HG03457 (cell line): ENCODE data around the gene POLA2.
"Not testable (repeated sequence)": the region's sequence is repeated elsewhere in the genome, so short reads cannot be mapped to it uniquely, and the experiment has no call there.

Source experiments
- ATAC-seq: cut with Tn5 transposase; IDR thresholded peaks from one replicate; pipeline ENCODE4 v1.9.1; 2021; ENCODE audit warnings: moderate number of reproducible peaks; ENCODE audit not compliant: unreplicated experiment

POLA2 gene

DNA sequence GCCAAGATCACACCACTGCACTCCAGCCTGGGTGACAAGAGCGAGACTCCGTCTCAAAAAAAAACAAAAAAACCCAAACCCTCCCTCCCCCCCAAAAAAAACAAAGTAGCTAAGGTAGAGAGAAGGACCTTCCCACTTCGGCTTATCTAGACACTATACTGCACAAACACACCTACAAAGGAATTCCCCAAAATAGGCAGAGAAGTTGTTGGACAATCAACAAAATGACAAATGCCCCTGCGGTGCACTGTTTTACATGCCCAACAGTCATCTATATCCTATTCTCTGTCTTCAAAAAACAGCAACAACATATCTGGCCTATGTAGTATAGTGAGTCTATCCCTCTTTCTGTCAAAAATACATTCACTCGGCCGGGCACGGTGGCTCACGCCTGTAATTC, 65.3 kb downstream of the POLA2 start:
- ATAC-seq: no peak

DNA sequence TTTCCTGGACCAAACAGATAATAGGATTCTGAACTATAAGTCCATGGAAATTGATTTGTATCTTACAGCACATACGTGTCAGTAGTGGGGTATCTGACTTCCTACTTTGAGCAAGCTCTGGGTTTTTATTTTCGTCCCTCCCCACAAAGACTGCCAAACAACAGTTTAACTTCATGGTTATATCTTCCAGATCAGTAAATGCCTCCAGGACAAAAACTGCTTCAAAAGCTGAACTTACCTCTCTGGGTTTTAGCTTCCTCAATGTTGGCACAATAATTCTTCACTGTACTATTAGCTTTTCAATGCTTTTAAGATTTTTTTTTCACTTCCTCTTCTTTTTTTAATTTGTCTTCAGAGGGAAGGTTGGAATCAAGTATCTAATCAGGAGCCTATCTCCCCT, 67.7 kb downstream of the POLA2 start:
- no peak for ATAC-seq

DNA sequence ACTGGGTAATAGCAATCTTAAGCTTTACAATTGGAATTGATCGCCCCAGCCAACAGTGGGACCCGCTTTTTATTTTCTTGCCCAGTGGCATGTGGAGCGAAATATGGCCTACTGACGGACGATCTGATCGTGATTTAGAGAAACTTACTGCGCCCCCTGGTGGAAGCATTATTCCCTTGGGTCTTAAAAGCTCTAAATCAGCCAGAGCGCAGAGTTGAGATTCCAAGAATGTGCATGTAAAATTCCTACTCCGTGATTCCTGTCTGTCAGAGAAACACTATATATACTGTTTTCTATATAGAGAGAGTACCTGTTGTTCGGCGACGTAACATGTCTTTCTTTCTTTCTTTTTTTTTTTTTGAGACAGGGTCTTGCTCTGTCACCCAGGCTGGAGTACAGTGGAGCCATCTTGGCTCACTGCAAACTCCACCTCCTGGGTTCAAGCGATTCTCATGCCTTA, 68.2 kb downstream of the POLA2 start:
- no peak for ATAC-seq

DNA sequence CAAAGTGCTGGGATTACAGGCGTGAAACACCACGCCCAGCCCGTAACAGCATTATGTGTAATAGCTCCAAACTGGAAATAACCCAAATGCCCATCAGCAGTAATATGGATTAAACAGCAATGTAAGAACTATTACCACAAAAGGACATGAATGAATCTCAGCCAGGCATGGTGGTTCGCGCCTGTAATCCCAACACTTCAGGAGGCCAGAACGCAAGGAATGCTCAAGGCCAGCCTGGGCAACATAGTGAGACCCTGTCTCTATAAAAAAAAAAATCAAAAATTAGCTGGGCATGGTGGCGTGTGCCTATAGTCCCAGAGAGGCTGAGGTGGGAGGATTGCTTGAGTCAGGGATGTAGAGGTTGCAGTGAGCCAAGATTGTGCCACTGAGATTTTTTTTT, 68.8 kb downstream of the POLA2 start:
- ATAC-seq: no peak

GRCh38 chr11:65332591-65332990, 70.8 kb downstream of the POLA2 start:
- ATAC-seq: not testable (repeated sequence)

DNA sequence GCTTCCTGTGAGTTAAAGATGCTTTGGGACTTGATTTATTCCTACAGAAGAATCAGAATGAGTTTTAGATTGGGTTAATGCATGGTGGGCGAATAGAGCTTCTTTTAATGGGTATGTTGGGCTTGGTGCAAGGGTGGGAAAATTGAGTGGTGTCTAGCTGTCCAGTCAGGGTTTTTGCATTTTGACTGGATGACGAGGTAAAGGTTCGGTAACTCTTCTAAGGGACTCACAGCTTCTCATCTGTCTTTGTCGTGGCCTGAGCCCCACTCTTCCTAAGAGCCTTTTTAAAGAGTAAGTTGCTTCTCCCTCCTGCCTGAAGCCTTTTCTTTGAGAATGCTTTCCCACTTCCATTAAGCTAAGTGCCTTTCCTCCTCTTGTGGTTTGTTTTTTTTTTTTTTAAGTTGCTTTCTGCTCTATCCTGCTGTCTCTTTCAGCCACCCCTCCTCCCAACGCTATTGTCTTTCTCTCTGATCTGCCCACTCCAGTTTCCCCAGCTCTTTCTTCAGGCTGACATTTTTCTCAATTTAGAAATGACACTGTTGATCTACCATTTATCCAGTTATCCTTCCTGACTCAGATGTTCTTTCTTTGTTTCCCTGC, 73.0 kb downstream of the POLA2 start:
- no peak for ATAC-seq

- no peak for ATAC-seq
Observed at GRCh38 chr11:65338676-65339075, 76.9 kb downstream of the POLA2 start.

DNA sequence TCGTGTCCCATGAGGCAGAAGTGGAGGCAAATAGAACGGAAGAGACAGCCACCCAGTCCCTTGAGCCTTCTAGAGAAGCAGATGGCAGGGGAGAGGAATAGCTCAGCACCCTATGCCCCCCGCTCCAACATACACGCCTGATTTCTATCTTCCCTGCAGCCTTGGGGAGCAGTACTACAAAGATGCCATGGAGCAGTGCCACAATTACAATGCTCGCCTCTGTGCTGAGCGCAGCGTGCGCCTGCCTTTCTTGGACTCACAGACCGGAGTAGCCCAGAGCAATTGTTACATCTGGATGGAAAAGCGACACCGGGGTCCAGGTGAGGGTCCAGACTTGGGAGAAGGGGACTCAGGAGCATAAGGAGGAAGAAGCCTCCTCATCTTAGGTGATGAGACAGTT, 78.5 kb downstream of the POLA2 start:
- ATAC-seq: no peak

DNA sequence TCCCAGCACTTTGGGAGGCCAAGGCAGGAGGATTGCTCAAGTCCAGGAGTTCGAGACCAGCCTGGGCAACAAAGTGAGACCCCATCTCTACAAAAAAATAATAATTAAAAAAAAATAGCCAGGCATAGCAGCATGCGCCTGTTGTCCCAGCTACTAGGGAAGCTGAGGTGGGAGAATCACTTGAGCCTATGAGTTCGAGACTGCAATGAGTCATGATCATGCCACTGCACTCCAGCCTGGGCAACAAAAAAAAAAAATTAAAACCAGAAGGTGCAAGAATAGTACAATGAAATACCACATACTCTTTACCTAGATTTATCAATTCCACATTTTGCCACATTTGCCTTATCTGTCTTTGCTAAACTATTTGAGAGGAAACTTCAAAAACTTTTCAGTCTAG, 80.1 kb downstream of the POLA2 start:
- ATAC-seq: no peak
